A549 (cell line): Measurements from ENCODE around the gene CCDC106. TPM values are rescaled to one million over a fixed set of nuclear protein-coding genes. Genes with fewer than 3 reads are reported as not detected.

Source experiments
- ATAC-seq, 2 experiments: fragments of 200-7000 bp in 1 of 2; fragments of >200 bp in 1 of 2; cut with Nextera tagmentation in 1 of 2; cut with Tn5 transposase in 1 of 2; 3 replicates each; pipeline versions ENCODE4 v1.8.0 to v1.9.1; 2018 to 2020; ENCODE audit warnings: mild to moderate bottlenecking in 1 of 2, moderate library complexity in 1 of 2
- CTCF ChIA-PET: fragments of 300-600 bp; sonication (Branson Sonifier 250); formaldehyde crosslinking; extraction: SDS; loops from one replicate; lab custom pipeline; 2021; ENCODE audit warnings: antibody characterized with exemption, inconsistent platforms; lab: Yijun Ruan, JAX
- POLR2A ChIA-PET: fragments of 350-600 bp; formaldehyde crosslinking; extraction: SDS; loops from one replicate; lab custom pipeline; 2021; ENCODE audit warnings: antibody characterized with exemption, inconsistent platforms; lab: Yijun Ruan, JAX
- DNase-seq, 2 experiments: peaks; one replicate each; pipeline versions ENCODE4 v3.0.0 to v3.0.0-alpha.2; 2011 to 2016; ENCODE audit warnings: low read depth in 1 of 2, low spot score in 1 of 2
- FAIRE-seq: peaks from 2 replicates; lab custom pipeline; 2011; peaks lifted over from hg19 to GRCh38; lab: Jason Lieb, UNC
- H3K27ac ChIP-seq, 2 experiments: fragments of >200 bp; sonication (Bioruptor Twin); formaldehyde crosslinking; 3 replicates each; pipeline ENCODE4 v1.5.1; 2016 to 2017
- H3K4me1 ChIP-seq: fragments of >200 bp; sonication (Bioruptor Twin); formaldehyde crosslinking; 3 replicates; pipeline ENCODE4 v1.6.1; 2016
- H3K4me2 ChIP-seq: fragments of >200 bp; sonication (Bioruptor Twin); formaldehyde crosslinking; 3 replicates; pipeline ENCODE4 v1.6.1; 2016
- H3K4me3 ChIP-seq: fragments of >200 bp; sonication (Bioruptor Twin); formaldehyde crosslinking; 3 replicates; pipeline ENCODE4 v1.5.1; 2016
- H3K9me3 ChIP-seq: fragments of >200 bp; sonication (Bioruptor Twin); formaldehyde crosslinking; 3 replicates; pipeline ENCODE4 v1.6.1; 2016
- CBX2 ChIP-seq: fragments of 200-600 bp; sonication (generic); IDR thresholded peaks from 2 replicates; pipeline ENCODE4 v1.6.1; 2016; ENCODE audit warnings: low read depth, mild to moderate bottlenecking, borderline replicate concordance
- EHF ChIP-seq: fragments of 250-450 bp; sonication (Bioruptor Pico); IDR thresholded peaks from 2 replicates; pipeline ENCODE4 v1.5.0; 2020; ENCODE audit warnings: mild to moderate bottlenecking
- EP300 ChIP-seq, 2 experiments: fragments of >200 bp; sonication (Bioruptor Twin); formaldehyde crosslinking; IDR thresholded peaks; 2 replicates in 1 of 2; 3 replicates in 1 of 2; pipeline ENCODE4 v1.6.1; 2016 to 2017
- FOSL2 ChIP-seq, 2 experiments: fragments of 450-650 bp in 1 of 2; fragments of >200 bp in 1 of 2; sonication (Bioruptor Twin) in 1 of 2; formaldehyde crosslinking; IDR thresholded peaks; 2 replicates each; pipeline versions ENCODE4 v1.5.0 to v1.6.1; 2016 to 2020; ENCODE audit warnings: mild to moderate bottlenecking in 1 of 2, moderate library complexity in 1 of 2
- GATA3 ChIP-seq: IDR thresholded peaks from 2 replicates; pipeline ENCODE4 v1.6.1; 2012; ENCODE audit warnings: borderline replicate concordance
- HDAC2 ChIP-seq: fragments of 200-600 bp; sonication (generic); IDR thresholded peaks from 2 replicates; pipeline ENCODE4 v1.6.1; 2016
- HEYL ChIP-seq: fragments of 250-450 bp; sonication (Bioruptor Pico); IDR thresholded peaks from 2 replicates; pipeline ENCODE4 v1.8.0; 2021; ENCODE audit warnings: mild to moderate bottlenecking, moderate library complexity
- HOXB13 ChIP-seq: fragments of 250-450 bp; sonication (Bioruptor Pico); IDR thresholded peaks from 2 replicates; pipeline ENCODE4 v1.5.0; 2020; ENCODE audit warnings: low read depth, mild to moderate bottlenecking, moderate library complexity
- HOXB5 ChIP-seq: fragments of 250-450 bp; sonication (Bioruptor Pico); IDR thresholded peaks from 2 replicates; pipeline ENCODE4 v1.5.0; 2020; ENCODE audit warnings: mild to moderate bottlenecking, moderate library complexity
- KDM1A ChIP-seq: fragments of 200-600 bp; sonication (generic); IDR thresholded peaks from 2 replicates; pipeline ENCODE4 v1.6.1; 2016; ENCODE audit warnings: low read depth, mild to moderate bottlenecking
- MAFK ChIP-seq: fragments of 450-650 bp; IDR thresholded peaks from 2 replicates; pipeline ENCODE4 v1.6.1; 2014; ENCODE audit not compliant: partially characterized antibody
- NPAS2 ChIP-seq: fragments of 250-450 bp; sonication (Bioruptor Pico); IDR thresholded peaks from 2 replicates; pipeline ENCODE4 v1.8.0; 2022; ENCODE audit warnings: mild to moderate bottlenecking, moderate library complexity, borderline replicate concordance
- NR3C1 ChIP-seq: fragments of >200 bp; sonication (Bioruptor Twin); formaldehyde crosslinking; IDR thresholded peaks from 3 replicates; pipeline ENCODE4 v1.6.1; 2017
- PBX3 ChIP-seq: IDR thresholded peaks from 2 replicates; pipeline ENCODE4 v1.6.1; 2012
- PHF8 ChIP-seq: fragments of 200-600 bp; sonication (generic); IDR thresholded peaks from 2 replicates; pipeline ENCODE4 v1.6.1; 2016; ENCODE audit warnings: low read depth, mild to moderate bottlenecking, antibody characterized with exemption, moderate library complexity, borderline replicate concordance
- RAD21 ChIP-seq, 2 experiments: fragments of >200 bp in 1 of 2; sonication (Bioruptor Twin) in 1 of 2; formaldehyde crosslinking in 1 of 2; IDR thresholded peaks in 1 of 2; conservative IDR thresholded peaks in 1 of 2; 2 replicates in 1 of 2; 3 replicates in 1 of 2; pipeline ENCODE4 v1.6.1; 2012 to 2018; ENCODE audit warnings: inconsistent platforms in 1 of 2
- RARB ChIP-seq: fragments of 250-450 bp; sonication (Bioruptor Pico); IDR thresholded peaks from 2 replicates; pipeline ENCODE4 v1.8.0; 2021; ENCODE audit warnings: mild to moderate bottlenecking, moderate library complexity
- RCOR1 ChIP-seq: fragments of 150-350 bp; IDR thresholded peaks from 2 replicates; pipeline ENCODE4 v1.6.1; 2014; ENCODE audit warnings: antibody characterized with exemption, low read length, low read depth
- RNF2 ChIP-seq: fragments of 200-600 bp; sonication (generic); IDR thresholded peaks from 2 replicates; pipeline ENCODE4 v1.6.1; 2016; ENCODE audit warnings: low read depth, mild to moderate bottlenecking, antibody characterized with exemption, moderate library complexity, borderline replicate concordance
- SMC3 ChIP-seq: fragments of >200 bp; sonication (Bioruptor Twin); formaldehyde crosslinking; IDR thresholded peaks from 3 replicates; pipeline ENCODE4 v1.6.1; 2018; ENCODE audit warnings: inconsistent platforms
- TFCP2L1 ChIP-seq: fragments of 250-450 bp; sonication (Bioruptor Pico); IDR thresholded peaks from 2 replicates; pipeline ENCODE4 v1.5.0; 2021; ENCODE audit warnings: mild to moderate bottlenecking
- TP53 ChIP-seq: fragments of 250-450 bp; sonication (Bioruptor Pico); IDR thresholded peaks from 2 replicates; pipeline ENCODE4 v1.5.0; 2021; ENCODE audit warnings: mild to moderate bottlenecking, moderate library complexity
- ZFP36 ChIP-seq: fragments of 450-650 bp; IDR thresholded peaks from 2 replicates; pipeline ENCODE4 v1.6.1; 2014; ENCODE audit warnings: borderline replicate concordance; ENCODE audit not compliant: partially characterized antibody
- WGBS: methylation state at CpG from one replicate; pipeline ENCODE4 v1.1.6; 2017; ENCODE audit errors: missing lambda C conversion rate; 5-methylcytosine and 5-hydroxymethylcytosine counted together
- polyA plus RNA-seq, 4 experiments: library from polyadenylated mRNA; depleted of rRNA in 3 of 4; stranded (reverse); fragments of >200 nt; fragmentation: RNase III in 1 of 4; extraction: RNeasy Plus Mini Kit Qiagen cat#74134 plus additional on column Dnase treatment in 1 of 4; gene quantifications; 2 replicates in 3 of 4; 3 replicates in 1 of 4; pipeline ENCODE4 v1.2.3, GENCODE V29; 2011 to 2017
- TF ChIP-seq, protein P1 (sequence below): IDR thresholded peaks from 2 replicates; pipeline ENCODE4 v1.6.1; 2012; ENCODE audit warnings: low read depth, borderline replicate concordance
- TF ChIP-seq, protein P2 (sequence below): IDR thresholded peaks from 2 replicates; pipeline ENCODE4 v1.6.1; 2012

CCDC106 gene
- polyA plus RNA-seq, 2 of the 4 experiments (the other 2 are of a cell fraction) = 5.2 to 17.6 TPM

- Histone ChIP-seq H3K4me1 (0 out of 3 replicates have a peak, but pooled peaks cover 7% of the 10 kb centered on the region), H3K27ac (no peak overlapping the region), H3K4me2 (no peak overlapping the region), H3K4me3 (no peak overlapping the region), H3K9me3 (no peaks in the 10 kb centered on the region)
- ChIA-PET CTCF (interaction anchor here (1.6 to 24.9 kb wide), 5 partner anchors 10 to 155 kb away, joined by 4 to 363 read pairs (median 98); partner anchors contain the start of gene ZNF865), POLR2A (interaction anchor here (0.9 to 3.4 kb wide), 3 partner anchors 23 to 146 kb away, joined by 3 to 16 read pairs (median 5); partner anchors contain the start of genes FIZ1 and ZNF628)
- FAIRE-seq (no peak), ATAC-seq (no peak), DNase-seq (no peak)
- TF ChIP-seq RCOR1 (no peak), FOSL2 (IDR thresholded peaks at IDR 0.05) (no peak), FOSL2 (CRISPR knock-in tag; IDR thresholded peaks at IDR 0.05) (no peak), HDAC2 (no peak), CBX2 (no peak), TP53 (no peak), EP300 (IDR thresholded peaks at IDR 0.05) (no peak), RNF2 (no peak), NR3C1 (no peak), HOXB13 (CRISPR knock-in tag) (no peak), RAD21 (conservative IDR thresholded peaks at IDR 0.05 in 1 of 2, IDR thresholded peaks at IDR 0.05 in 1 of 2) (no peak), GATA3 (no peak), HOXB5 (CRISPR knock-in tag) (no peak), HEYL (CRISPR knock-in tag) (no peak), NPAS2 (no peak), SMC3 (no peak), KDM1A (no peak), MAFK (no peak)
- TF ChIP-seq, protein P1, sequence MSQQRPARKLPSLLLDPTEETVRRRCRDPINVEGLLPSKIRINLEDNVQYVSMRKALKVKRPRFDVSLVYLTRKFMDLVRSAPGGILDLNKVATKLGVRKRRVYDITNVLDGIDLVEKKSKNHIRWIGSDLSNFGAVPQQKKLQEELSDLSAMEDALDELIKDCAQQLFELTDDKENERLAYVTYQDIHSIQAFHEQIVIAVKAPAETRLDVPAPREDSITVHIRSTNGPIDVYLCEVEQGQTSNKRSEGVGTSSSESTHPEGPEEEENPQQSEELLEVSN = no peak
- TF ChIP-seq, protein P2, sequence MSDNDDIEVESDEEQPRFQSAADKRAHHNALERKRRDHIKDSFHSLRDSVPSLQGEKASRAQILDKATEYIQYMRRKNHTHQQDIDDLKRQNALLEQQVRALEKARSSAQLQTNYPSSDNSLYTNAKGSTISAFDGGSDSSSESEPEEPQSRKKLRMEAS = no peak
- WGBS = 92% methylated on average over 36 of the region's 40 CpGs
Measured at GRCh38 chr19:55622242-55622969, 25.6 kb upstream of the CCDC106 start.

DNA sequence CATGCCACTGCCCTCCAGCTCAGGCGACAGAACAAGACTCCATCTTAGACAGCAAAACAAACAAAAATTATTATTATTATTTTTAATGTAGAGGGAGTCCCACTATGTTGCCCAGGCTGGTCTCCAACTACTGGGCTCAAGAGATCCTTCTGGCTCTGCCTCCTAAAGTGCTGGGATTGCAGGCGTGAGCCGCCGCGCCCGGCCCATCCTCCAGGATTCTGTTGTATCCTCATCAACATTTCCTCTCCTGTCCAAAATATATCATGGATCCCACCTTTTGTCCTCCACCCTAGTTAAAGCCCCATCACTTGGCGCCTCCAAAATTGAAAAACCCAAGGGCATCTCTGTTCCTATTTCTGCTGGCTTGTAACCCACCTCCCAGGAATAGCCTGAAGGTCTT, 24.9 kb upstream of the CCDC106 start:
- ChIA-PET CTCF (interaction anchor here (0.6 to 24.9 kb wide), 6 partner anchors 10 to 535 kb away, joined by 3 to 363 read pairs (median 68); partner anchors contain the start of gene ZNF865), POLR2A (interaction anchor here (0.9 to 3.4 kb wide), 6 partner anchors 14 to 147 kb away, joined by 3 to 33 read pairs (median 10); partner anchors contain the start of genes FIZ1, U2AF2, ZNF628 and ZNF865)
- no peaks in the 10 kb centered on the region for H3K9me3 ChIP-seq
- WGBS = 95% methylated on average over 7 of the region's 7 CpGs
- 0 out of 3 replicates have a peak, but pooled peaks cover 7% of the 10 kb centered on the region for H3K4me1 ChIP-seq
- FAIRE-seq (no peak), DNase-seq (no peak), ATAC-seq (no peak)
- H3K4me2 ChIP-seq = no peak overlapping the region
- H3K4me3 ChIP-seq = no peak overlapping the region
- H3K27ac ChIP-seq = no peak overlapping the region
- TF ChIP-seq PBX3 (no peak), KDM1A (no peak), EHF (CRISPR knock-in tag) (no peak), PHF8 (no peak), FOSL2 (IDR thresholded peaks at IDR 0.05) (no peak), FOSL2 (CRISPR knock-in tag; IDR thresholded peaks at IDR 0.05) (no peak), ZFP36 (no peak), TFCP2L1 (CRISPR knock-in tag) (no peak), RARB (no peak), RCOR1 (no peak)
